Stimulated activated naive CD4-positive, alpha-beta T cell (primary cell): Measurements from ENCODE around the gene KRTAP4-9.
"Not testable (repeated sequence)": the region's sequence is repeated elsewhere in the genome, so short reads cannot be mapped to it uniquely, and the experiment has no call there.

Experiments used
- DNase-seq, 6 experiments: peaks; one replicate each; lab custom pipeline; 2025; lab: John Stamatoyannopoulos, UW

KRTAP4-9 gene

DNA sequence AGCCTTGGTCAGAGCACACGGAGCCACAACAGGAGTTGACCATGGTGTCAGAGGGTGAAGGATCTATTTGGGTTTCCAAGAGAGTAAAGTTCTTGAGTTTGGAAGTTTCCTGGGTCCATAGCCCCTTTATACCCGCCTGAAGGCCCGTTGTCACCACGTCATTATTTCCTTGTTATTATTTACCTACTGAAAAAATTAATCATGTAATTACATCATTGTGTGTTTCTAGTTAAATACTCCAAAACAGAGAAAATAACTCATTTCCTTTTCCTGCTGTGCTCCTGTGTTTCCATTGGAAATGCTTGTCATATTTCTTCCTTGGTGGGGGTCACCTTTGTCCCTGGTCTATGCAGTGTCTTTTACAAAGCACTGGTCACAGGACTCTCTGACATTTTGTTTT is 7.1 kb upstream of the KRTAP4-9 start, which contains the start of gene KRTAP4-8:
KRTAP4-8 (minus strand) TSS at position 101 of the 400 bp plus-strand sequence; CDS start at position 43, 58 bp downstream.
- no peak for DNase-seq

DNA sequence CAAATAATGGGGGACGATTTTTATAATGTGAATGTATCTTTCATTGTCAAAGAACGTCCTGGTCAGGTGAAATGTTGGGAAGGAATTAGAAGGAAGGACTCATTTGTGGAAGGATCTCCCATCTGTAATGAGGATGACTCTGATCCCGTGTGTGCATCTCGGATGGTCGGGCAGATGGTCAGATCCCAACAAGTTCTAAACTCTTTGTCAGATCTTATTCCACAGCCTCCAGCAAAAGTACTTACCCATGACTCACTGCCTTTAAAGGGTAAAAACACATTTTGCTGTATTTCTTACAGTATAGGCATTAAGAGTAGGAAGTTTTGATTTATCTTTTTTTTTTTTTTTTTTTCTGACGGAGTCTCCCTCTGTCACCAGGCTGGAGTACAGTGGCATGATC is 6.7 kb upstream of the KRTAP4-9 start:
- no peak for DNase-seq

- peak in 1 of 6 experiments; percentile 3 for DNase-seq
These were observed 5.3 kb upstream of the KRTAP4-9 start for GRCh38 chr17:41099682-41100480.

GRCh38 chr17:41101586-41102259 is 3.5 kb upstream of the KRTAP4-9 start, which contains the start of gene KRTAP4-16:
KRTAP4-16 (minus strand) TSS chr17:41102209; CDS start chr17:41102209, 0 bp downstream.
- no peak for DNase-seq

DNA sequence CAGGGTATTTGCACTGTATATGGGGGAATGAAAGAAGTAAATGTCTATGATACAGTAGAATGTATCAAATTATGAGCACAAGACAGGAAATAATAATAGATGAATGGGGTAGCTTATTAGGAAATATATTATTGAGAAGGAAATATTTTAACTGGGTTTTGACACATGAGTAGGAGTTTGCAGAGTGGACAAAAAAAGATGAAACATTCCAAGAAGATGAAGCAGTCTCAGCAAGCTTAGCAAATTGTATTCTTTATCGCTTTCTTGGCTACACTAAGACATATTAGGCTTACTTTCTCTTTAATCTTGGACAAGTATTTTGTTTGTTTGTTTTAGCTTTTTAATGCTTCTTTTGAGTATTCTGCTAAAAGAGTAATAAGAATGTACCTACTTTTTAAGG is 1.3 kb upstream of the KRTAP4-9 start:
- no peak for DNase-seq

DNA sequence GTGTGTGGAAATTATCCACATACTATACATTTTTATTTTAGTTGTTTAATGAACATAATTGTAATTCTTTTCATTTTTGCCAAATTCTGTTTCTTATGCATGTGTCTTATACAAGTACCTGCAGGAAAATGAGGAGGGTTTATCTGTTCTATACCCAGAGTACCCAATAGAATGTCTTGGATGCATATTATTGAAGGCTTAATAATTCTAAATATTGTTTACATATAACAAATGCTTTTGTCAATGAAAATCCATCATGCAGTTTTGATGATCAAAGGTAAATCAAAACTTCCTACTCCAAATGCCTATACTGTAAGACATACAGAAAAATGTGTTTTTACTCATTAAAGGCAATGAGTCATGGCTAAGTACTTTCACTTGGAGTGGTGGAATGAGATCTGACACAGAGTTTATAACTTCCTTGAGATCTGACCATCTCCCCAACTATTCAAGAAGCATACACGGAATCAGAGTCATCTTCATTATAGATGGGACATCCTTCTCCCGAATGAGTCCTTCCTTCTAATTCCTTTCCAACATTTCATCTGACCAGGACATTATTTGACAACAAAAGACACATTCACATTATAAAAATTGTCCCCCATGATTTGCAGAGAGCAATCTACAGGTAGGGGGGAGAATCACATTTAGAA is 677 bp upstream of the KRTAP4-9 start:
- not testable (repeated sequence) for DNase-seq

- no peak for DNase-seq
These were observed 2.8 kb downstream of the KRTAP4-9 start for GRCh38 chr17:41107941-41108450.

GRCh38 chr17:41108728-41109386 is 3.7 kb downstream of the KRTAP4-9 start:
- DNase-seq = not testable (repeated sequence)

GRCh38 chr17:41111151-41111885 is 6.1 kb downstream of the KRTAP4-9 start:
- no peak for DNase-seq

- DNase-seq = no peak
These were observed 11.1 kb downstream of the KRTAP4-9 start for GRCh38 chr17:41116297-41116696.

- not testable (repeated sequence) for DNase-seq
These were observed 12.7 kb downstream of the KRTAP4-9 start, which contains the start of gene KRTAP4-11 for GRCh38 chr17:41117846-41118386. KRTAP4-11 (minus strand) TSS chr17:41118373; CDS start chr17:41118315, 58 bp downstream.

DNA sequence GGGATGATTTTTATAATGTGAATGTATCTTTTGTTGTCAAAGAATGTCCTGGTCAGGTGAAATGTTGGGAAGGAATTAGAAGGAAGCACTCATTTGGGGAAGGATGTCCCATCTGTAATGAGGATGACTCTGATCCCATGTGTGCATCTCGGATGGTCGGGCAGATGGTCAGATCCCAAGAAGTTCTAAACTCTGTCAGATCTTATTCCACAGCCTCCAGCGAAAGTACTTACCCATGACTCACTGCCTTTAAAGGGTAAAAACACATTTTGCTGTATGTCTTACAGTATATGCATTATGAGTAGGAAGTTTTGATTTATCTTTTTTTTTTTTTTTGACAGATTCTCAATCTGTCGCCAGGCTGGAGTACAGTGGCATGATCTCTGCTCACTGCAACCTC is 13.5 kb downstream of the KRTAP4-9 start:
- no peak for DNase-seq

DNA sequence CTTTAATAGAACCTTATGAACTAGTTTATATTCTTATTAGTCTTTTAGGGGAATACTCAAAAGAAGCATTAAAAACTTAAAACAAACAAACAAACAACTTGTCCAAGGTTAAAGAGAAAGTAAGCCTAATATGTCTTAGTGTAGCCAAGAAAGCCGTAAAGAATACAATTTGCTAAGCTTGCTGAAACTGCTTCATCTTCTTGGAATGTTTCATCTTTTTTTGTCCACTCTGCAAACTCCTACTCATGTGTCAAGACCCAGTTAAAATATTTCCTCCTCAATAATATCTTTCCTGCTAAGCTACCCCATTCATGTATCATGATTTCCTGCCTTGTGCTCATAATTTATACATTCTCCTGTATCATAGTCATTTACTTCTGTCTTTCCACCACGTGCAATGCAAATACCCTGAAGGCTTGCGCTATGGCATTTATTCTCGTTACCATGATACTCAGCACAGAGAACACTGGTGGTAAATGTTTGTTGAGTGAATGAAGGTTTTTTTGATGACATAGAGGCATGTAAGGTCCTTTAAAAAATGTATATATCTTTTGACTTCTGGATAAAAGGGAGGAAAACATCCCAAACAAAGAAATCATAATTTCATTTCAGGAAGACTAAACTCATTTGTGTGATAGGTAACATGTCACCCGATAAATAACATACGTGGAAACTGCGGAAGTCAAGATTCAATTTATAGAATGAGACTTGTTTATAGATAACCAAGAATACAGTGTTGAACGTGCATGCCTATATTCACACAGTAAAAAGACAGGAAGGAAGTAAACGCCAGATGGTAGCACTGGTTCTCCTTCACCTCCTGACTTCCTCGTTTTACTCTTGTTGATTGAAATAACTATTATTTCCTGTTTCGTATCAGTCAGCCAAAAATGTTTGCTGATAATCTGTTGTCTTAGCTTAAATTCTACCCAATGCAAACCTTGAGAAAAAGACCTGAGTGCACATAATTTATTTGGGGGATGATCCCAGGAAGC is 14.8 kb downstream of the KRTAP4-9 start:
- peak in 3 of 6 experiments; percentile 43 to 57 (median 52) for DNase-seq

GRCh38 chr17:41121742-41122141 is 16.6 kb downstream of the KRTAP4-9 start:
- DNase-seq = no peak

DNA sequence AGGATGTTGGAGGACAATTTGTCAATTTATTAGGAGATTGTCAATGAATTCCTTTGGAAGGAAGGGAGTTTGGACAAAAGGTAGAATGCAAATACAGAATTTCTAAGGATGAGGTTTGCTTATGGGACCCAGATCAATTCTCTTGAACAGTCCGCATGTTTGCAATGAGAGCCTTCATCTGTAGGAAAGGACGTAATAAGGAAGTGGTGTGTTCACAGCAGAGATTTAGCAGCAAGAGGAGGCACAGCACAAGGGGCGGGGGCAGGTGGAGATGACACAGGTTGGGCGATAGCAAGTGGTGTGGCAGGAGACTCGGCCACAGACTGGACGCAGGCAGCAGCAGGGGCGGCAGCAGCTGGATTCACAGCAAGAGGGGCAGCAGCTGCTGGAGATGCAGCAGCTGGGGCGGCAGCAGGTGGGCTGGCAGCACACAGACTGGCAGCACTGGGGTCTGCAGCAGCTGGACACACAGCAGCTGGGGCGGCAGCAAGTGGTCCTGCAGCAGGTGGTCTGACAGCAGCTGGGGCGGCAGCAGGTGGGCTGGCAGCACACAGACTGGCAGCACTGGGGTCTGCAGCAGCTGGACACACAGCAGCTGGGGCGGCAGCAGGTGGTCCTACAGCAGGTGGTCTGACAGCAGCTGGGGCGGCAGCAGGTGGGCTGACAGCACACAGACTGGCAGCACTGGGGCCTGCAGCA is 18.3 kb downstream of the KRTAP4-9 start:
- peak in 2 of 6 experiments; percentile 23 for DNase-seq

DNA sequence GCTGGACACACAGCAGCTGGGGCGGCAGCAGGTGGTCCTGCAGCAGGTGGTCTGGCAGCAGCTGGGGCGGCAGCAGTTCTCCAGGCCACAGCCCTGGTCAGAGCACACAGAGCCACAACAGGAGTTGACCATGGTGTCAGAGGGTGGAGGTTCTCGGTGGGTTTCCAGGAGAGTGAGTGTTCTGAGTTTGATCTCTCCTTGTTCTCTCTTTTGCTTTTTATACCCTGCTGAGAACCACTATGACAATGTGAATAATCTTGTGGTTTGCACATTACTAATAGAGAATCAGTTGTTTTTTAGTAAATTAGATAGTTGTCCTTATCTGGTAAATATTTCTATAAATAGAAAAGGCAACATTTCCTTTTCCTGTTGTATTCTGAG is 18.8 kb downstream of the KRTAP4-9 start, which contains the start of gene KRTAP4-12:
KRTAP4-12 (minus strand) TSS at position 192 of the 381 bp plus-strand sequence; CDS start at position 132, 60 bp downstream.
- not testable (repeated sequence) for DNase-seq

DNA sequence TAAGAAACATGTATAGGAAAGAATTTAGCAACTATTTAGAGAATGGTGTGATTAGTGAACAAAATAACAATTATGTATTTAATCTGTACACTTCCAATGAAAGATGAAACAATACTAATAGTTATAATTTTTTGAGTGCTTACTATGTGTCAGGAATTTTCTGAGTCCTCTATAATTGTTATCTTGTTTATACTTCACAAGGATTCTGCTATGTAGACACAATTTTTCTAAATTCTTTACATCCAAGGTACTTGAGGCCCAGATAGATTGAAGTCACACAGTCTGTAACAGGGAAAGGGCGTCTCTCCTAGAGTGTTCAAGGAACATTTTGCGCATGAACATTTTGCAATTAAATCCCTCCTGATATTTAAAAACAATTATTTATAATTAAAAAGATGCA is 19.9 kb downstream of the KRTAP4-9 start:
- DNase-seq = no peak

DNA sequence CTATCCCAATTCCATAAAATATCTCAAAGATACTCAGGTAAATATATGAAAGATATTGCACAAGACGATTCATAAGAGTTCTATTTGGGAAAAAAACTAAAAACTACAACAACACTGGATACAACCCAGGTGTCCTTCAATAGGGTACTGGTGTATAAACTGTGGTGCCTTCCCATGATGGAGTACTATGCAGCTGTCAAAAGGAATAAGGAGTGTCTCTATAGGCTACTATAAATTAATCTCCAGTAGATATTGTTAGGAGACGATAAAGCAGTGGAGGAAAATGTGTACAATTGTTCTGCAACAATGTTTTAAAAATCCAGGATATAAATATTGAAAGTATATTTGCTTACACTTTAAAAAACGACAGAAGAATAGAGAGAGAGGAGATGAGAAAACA is 21.2 kb downstream of the KRTAP4-9 start:
- no peak for DNase-seq

DNA sequence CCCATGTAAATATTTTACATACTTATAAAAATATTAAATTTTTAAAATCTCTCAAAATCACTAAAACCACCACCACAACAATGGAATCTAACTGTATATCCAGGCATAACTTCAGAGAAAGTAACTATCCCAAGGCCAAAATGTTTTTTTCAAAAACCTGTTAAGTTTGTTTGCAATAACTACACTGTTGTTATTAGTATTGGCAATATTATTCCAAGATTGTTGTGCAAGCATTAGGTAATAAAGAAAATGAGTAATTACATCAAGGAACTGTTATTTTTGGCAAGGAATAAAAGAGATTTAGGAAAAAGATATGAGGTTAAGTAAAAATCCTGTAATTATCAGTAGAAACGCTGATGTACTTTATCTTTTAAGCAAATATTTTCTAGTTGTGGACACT is 22.2 kb downstream of the KRTAP4-9 start:
- DNase-seq = no peak
